HG03066 (cell line): Measurements from ENCODE around the gene WDHD1.
"Not testable (repeated sequence)": the region's sequence is repeated elsewhere in the genome, so short reads cannot be mapped to it uniquely, and the experiment has no call there.

Source experiments
- ATAC-seq: cut with Tn5 transposase; IDR thresholded peaks from one replicate; pipeline ENCODE4 v1.9.1; 2021; ENCODE audit warnings: low read depth; ENCODE audit not compliant: unreplicated experiment

WDHD1 gene

GRCh38 chr14:54974788-54975414, 52.0 kb downstream of the WDHD1 start:
- ATAC-seq = no peak

- ATAC-seq = no peak
Observed at GRCh38 chr14:54967496-54967895, 59.4 kb downstream of the WDHD1 start.

GRCh38 chr14:54955143-54955542, 71.8 kb downstream of the WDHD1 start:
- ATAC-seq = no peak

- not testable (repeated sequence) for ATAC-seq
Observed at GRCh38 chr14:54953609-54954008, 73.3 kb downstream of the WDHD1 start.

- ATAC-seq = not testable (repeated sequence)
Observed at GRCh38 chr14:54952803-54953202, 74.1 kb downstream of the WDHD1 start.

- no peak for ATAC-seq
Observed at GRCh38 chr14:54947230-54947629, 79.7 kb downstream of the WDHD1 start.

- ATAC-seq = no peak
Observed at GRCh38 chr14:54946500-54946899, 80.4 kb downstream of the WDHD1 start.

- ATAC-seq = no peak
Observed at GRCh38 chr14:54944737-54945391, 82.0 kb downstream of the WDHD1 start.

- ATAC-seq = no peak
Observed at GRCh38 chr14:54942913-54943312, 84.0 kb downstream of the WDHD1 start.

GRCh38 chr14:54936816-54937215, 90.1 kb downstream of the WDHD1 start:
- no peak for ATAC-seq

- ATAC-seq = no peak
Observed at GRCh38 chr14:54935958-54936357, 90.9 kb downstream of the WDHD1 start.

- no peak for ATAC-seq
Observed at GRCh38 chr14:54935100-54935499, 91.8 kb downstream of the WDHD1 start.

GRCh38 chr14:54933006-54933405, 93.9 kb downstream of the WDHD1 start:
- no peak for ATAC-seq

- no peak for ATAC-seq
Observed at GRCh38 chr14:54931598-54932340, 95.1 kb downstream of the WDHD1 start.

GRCh38 chr14:54931101-54931500, 95.8 kb downstream of the WDHD1 start:
- ATAC-seq = no peak

- ATAC-seq = no peak
Observed at GRCh38 chr14:54929556-54929955, 97.3 kb downstream of the WDHD1 start.

- ATAC-seq = no peak
Observed at GRCh38 chr14:54928216-54928615, 98.7 kb downstream of the WDHD1 start.

- no peak for ATAC-seq
Observed at GRCh38 chr14:54927551-54927950, 99.3 kb downstream of the WDHD1 start.

GRCh38 chr14:54926570-54926969, 100.3 kb downstream of the WDHD1 start:
- ATAC-seq = not testable (repeated sequence)

GRCh38 chr14:54922598-54922997, 104.3 kb downstream of the WDHD1 start:
- ATAC-seq = no peak

- no peak for ATAC-seq
Observed at GRCh38 chr14:54920052-54920451, 106.8 kb downstream of the WDHD1 start.

GRCh38 chr14:54919330-54919729, 107.6 kb downstream of the WDHD1 start:
- no peak for ATAC-seq
